CD4-positive, alpha-beta T cell (primary cell): ENCODE results near the gene ADIRF. TPM values are rescaled to one million over a fixed set of nuclear protein-coding genes. Genes with fewer than 3 reads are reported as not detected.

Experiments used
- ATAC-seq: fragments of 200-7000 bp; cut with Tn5 transposase; one replicate; pipeline ENCODE4 v1.10.0; 2022; ENCODE audit warnings: mild to moderate bottlenecking; ENCODE audit not compliant: poor library complexity
- CTCF ChIA-PET: fragments of 350-600 bp; sonication (Branson Sonifier 250); formaldehyde crosslinking; loops from one replicate; lab custom pipeline; 2021; ENCODE audit warnings: antibody characterized with exemption, inconsistent platforms; lab: Charles Lee
- POLR2A ChIA-PET: fragments of 350-600 bp; sonication (Branson Sonifier 250); formaldehyde crosslinking; loops from one replicate; lab custom pipeline; 2021; ENCODE audit warnings: antibody characterized with exemption, inconsistent platforms; lab: Charles Lee
- DNase-seq, 14 experiments: peaks; one replicate each; pipeline ENCODE4 v3.0.0-alpha.2; 2013 to 2020; ENCODE audit warnings: mixed read lengths in 2 of 14
- H3K27ac ChIP-seq, 2 donors: one replicate each; pipeline versions ENCODE4 v1.5.1 to v1.7.0; 2013; ENCODE audit warnings: low read length in 2 of 2, low read depth in 1 of 2, mild to moderate bottlenecking in 1 of 2
- H3K27me3 ChIP-seq, 2 experiments: 1 replicate in 1 of 2; 2 replicates in 1 of 2; pipeline versions ENCODE4 v1.6.1 to v1.7.0; 2013; ENCODE audit warnings: low read length in 2 of 2, control low read depth in 1 of 2, mild to moderate bottlenecking in 1 of 2, moderate library complexity in 1 of 2; ENCODE audit not compliant: insufficient read depth in 2 of 2, control insufficient read depth in 1 of 2
- H3K36me3 ChIP-seq: one replicate; pipeline ENCODE4 v1.6.1; 2013; ENCODE audit warnings: low read length, control low read depth; ENCODE audit not compliant: insufficient read depth
- H3K4me1 ChIP-seq: one replicate; pipeline ENCODE4 v1.6.1; 2013; ENCODE audit warnings: low read length, control low read depth; ENCODE audit not compliant: insufficient read depth
- H3K4me3 ChIP-seq: one replicate; pipeline ENCODE4 v1.5.1; 2013; ENCODE audit warnings: mild to moderate bottlenecking, low read length, moderate library complexity
- H3K9me3 ChIP-seq, 2 experiments: 1 replicate in 1 of 2; 2 replicates in 1 of 2; pipeline versions ENCODE4 v1.6.1 to v1.7.0; 2013; ENCODE audit warnings: low read length in 2 of 2, mild to moderate bottlenecking in 2 of 2, control low read depth in 1 of 2, moderate library complexity in 1 of 2; ENCODE audit not compliant: control insufficient read depth in 1 of 2, insufficient read depth in 1 of 2
- H3K27ac Mint-ChIP-seq: one replicate; pipeline ENCODE4 v1.8.0; 2020; ENCODE audit warnings: mixed read lengths
- H3K27me3 Mint-ChIP-seq: one replicate; pipeline ENCODE4 v1.8.0; 2021; ENCODE audit warnings: mixed read lengths
- H3K36me3 Mint-ChIP-seq: one replicate; pipeline ENCODE4 v1.8.0; 2021; ENCODE audit warnings: low read depth, mixed read lengths
- H3K4me1 Mint-ChIP-seq: one replicate; pipeline ENCODE4 v1.8.0; 2021; ENCODE audit warnings: low read depth, mixed read lengths
- H3K4me3 Mint-ChIP-seq: one replicate; pipeline ENCODE4 v1.8.0; 2020; ENCODE audit warnings: mild to moderate bottlenecking, mixed read lengths
- H3K9me3 Mint-ChIP-seq: one replicate; pipeline ENCODE4 v1.8.0; 2020; ENCODE audit warnings: mixed read lengths
- intact Hi-C, 2 experiments: fragments of 100-400 bp; cut with DNase I in 1 of 2; cut with micrococcal nuclease in 1 of 2; formaldehyde crosslinking; loops; one replicate each; pipeline versions ENCODE4 v1.15.1 to v1.9.0; 2023 to 2025; cut with DNase I, micrococcal nuclease
- total RNA-seq, 174 experiments: library from RNA in 2 of 174; stranded (reverse) in 2 of 174; gene quantifications; one replicate each; pipeline ENCODE4 v1.2.3 and lab custom pipeline; 2021 to 2026
- TF ChIP-seq, protein P1 (sequence below): fragments of 200-600 bp; IDR thresholded peaks from one replicate; pipeline ENCODE4 v1.8.0; 2022; ENCODE audit warnings: antibody characterized with exemption, mild to moderate bottlenecking

ADIRF gene
- total RNA-seq, 2 experiments from 2014 or later: not detected

- no peak overlapping the region for H3K4me3 Mint-ChIP-seq
- no peaks in the 10 kb centered on the region for H3K36me3 Mint-ChIP-seq
- H3K27me3 Mint-ChIP-seq: peaks cover 5% of the 10 kb centered on the region
- peaks cover 5% of the 10 kb centered on the region for H3K4me1 ChIP-seq
- H3K27ac ChIP-seq: no peak overlapping the region
- intact Hi-C loops: no loop called here
- CTCF ChIA-PET: interaction anchor here (2.0 kb wide), 1 partner anchor 24 kb away, joined by 5 read pairs; no protein-coding TSS in a partner anchor
- ATAC-seq: no peak
- no peak overlapping the region for H3K4me3 ChIP-seq
- TF ChIP-seq, protein P1, sequence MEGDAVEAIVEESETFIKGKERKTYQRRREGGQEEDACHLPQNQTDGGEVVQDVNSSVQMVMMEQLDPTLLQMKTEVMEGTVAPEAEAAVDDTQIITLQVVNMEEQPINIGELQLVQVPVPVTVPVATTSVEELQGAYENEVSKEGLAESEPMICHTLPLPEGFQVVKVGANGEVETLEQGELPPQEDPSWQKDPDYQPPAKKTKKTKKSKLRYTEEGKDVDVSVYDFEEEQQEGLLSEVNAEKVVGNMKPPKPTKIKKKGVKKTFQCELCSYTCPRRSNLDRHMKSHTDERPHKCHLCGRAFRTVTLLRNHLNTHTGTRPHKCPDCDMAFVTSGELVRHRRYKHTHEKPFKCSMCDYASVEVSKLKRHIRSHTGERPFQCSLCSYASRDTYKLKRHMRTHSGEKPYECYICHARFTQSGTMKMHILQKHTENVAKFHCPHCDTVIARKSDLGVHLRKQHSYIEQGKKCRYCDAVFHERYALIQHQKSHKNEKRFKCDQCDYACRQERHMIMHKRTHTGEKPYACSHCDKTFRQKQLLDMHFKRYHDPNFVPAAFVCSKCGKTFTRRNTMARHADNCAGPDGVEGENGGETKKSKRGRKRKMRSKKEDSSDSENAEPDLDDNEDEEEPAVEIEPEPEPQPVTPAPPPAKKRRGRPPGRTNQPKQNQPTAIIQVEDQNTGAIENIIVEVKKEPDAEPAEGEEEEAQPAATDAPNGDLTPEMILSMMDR: no peak
- H3K27me3 ChIP-seq: no peaks in the 10 kb centered on the region
- H3K4me1 Mint-ChIP-seq: no peaks in the 10 kb centered on the region
- no peak overlapping the region for H3K27ac Mint-ChIP-seq
- no peaks in the 10 kb centered on the region for H3K9me3 ChIP-seq
- DNase-seq: peak in 1 of 14 experiments; percentile 16
- POLR2A ChIA-PET: no interaction called here
- H3K9me3 Mint-ChIP-seq: no peaks in the 10 kb centered on the region
- H3K36me3 ChIP-seq: no peaks in the 10 kb centered on the region
Measured at GRCh38 chr10:86942441-86943315, 25.6 kb upstream of the ADIRF start.

DNA sequence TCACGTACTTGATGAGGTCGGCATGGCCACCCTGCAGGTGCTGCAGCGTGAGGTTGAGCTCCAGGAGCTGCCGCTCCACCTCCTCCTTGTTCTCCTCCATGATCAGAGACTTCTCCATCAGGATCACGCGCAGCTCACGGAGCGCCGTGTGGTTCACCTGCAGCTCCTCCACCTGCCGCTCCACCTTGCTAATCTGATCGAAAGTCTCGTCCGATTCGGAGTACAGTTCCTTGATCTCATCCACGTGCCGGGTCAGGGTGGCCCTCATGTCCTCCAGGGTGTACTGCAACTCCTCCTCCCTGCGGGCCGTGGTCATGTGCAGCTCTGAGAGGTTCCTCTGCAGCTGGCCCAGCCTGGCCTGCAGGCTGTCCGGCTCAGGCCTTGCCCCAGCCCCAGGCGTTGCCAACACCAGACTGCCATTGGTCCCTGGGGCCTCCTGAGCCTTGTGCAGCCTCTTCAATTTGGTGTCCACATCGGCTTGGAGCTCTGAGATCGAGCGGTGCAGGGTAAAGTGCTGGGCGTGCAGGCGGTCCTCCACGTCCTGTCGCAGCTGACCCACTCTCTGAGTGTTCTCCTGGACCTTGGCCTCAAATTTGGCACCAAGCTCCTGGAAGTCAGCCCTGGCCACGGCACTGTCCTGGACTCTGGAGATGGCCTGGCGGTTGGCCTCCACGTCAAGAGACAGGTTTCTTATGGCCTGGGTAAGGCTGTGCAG lies 24.8 kb upstream of the ADIRF start:
- Mint-ChIP-seq H3K9me3 (no peaks in the 10 kb centered on the region), H3K36me3 (no peaks in the 10 kb centered on the region), H3K4me3 (no peak overlapping the region), H3K27me3 (peaks cover 5% of the 10 kb centered on the region), H3K4me1 (no peaks in the 10 kb centered on the region), H3K27ac (no peak overlapping the region)
- ChIA-PET CTCF (no interaction called here), POLR2A (no interaction called here)
- Histone ChIP-seq H3K4me1 (peaks cover 5% of the 10 kb centered on the region), H3K9me3 (no peaks in the 10 kb centered on the region), H3K27me3 (no peaks in the 10 kb centered on the region), H3K36me3 (no peaks in the 10 kb centered on the region), H3K27ac (no peak overlapping the region), H3K4me3 (no peak overlapping the region)
- intact Hi-C loops: no loop called here
- ATAC-seq (no peak), DNase-seq (peak in 1 of 14 experiments; percentile 9)
- TF ChIP-seq, protein P1: no peak

- DNase-seq: no peak
- intact Hi-C loops: no loop called here
Measured at GRCh38 chr10:86944031-86944419, 24.3 kb upstream of the ADIRF start.

More at GRCh38 chr10:86944031-86944419, 24.3 kb upstream of the ADIRF start:
- H3K27ac ChIP-seq: no peak overlapping the region
- no peaks in the 10 kb centered on the region for H3K36me3 ChIP-seq
- H3K4me3 ChIP-seq: no peak overlapping the region
- Mint-ChIP-seq H3K27ac (no peak overlapping the region), H3K36me3 (no peaks in the 10 kb centered on the region), H3K4me1 (no peaks in the 10 kb centered on the region), H3K9me3 (no peaks in the 10 kb centered on the region), H3K27me3 (peaks cover 5% of the 10 kb centered on the region), H3K4me3 (no peak overlapping the region)
- ChIA-PET CTCF (no interaction called here), POLR2A (no interaction called here)
- no peaks in the 10 kb centered on the region for H3K27me3 ChIP-seq
- ATAC-seq: no peak
- TF ChIP-seq, protein P1: no peak
- H3K4me1 ChIP-seq: peaks cover 5% of the 10 kb centered on the region
- H3K9me3 ChIP-seq: no peaks in the 10 kb centered on the region
